Activated T-cell treated with anti-CD3 and anti-CD28 coated beads, Interleukin-2, amount 50 U/mL, for 24 hours (primary cell): Measurements from ENCODE around the gene BCAS1.

Experiments
- DNase-seq: peaks from one replicate; pipeline ENCODE4 v3.0.0-alpha.2; 2020
- H3K27ac Mint-ChIP-seq: 2 replicates; pipeline ENCODE4 v1.8.0; 2020; ENCODE audit warnings: mild to moderate bottlenecking, mixed read lengths
- H3K27me3 Mint-ChIP-seq: 2 replicates; pipeline ENCODE4 v1.8.0; 2020; ENCODE audit warnings: mixed read lengths
- H3K36me3 Mint-ChIP-seq: 2 replicates; pipeline ENCODE4 v1.8.0; 2020; ENCODE audit warnings: low read depth, mixed read lengths
- H3K4me1 Mint-ChIP-seq: 2 replicates; pipeline ENCODE4 v1.8.0; 2020; ENCODE audit warnings: low read depth, mixed read lengths
- H3K4me3 Mint-ChIP-seq: 2 replicates; pipeline ENCODE4 v1.8.0; 2020; ENCODE audit warnings: mild to moderate bottlenecking, moderate library complexity, mixed read lengths
- H3K9me3 Mint-ChIP-seq: 2 replicates; pipeline ENCODE4 v1.8.0; 2020; ENCODE audit warnings: mixed read lengths

BCAS1 gene

GRCh38 chr20:53922901-53923314, 147.5 kb downstream of the BCAS1 start:
- no peak for DNase-seq
- Mint-ChIP-seq H3K36me3 (no peaks in the 10 kb centered on the region), H3K27me3 (no peaks in the 10 kb centered on the region), H3K4me3 (no peak overlapping the region), H3K9me3 (no peaks in the 10 kb centered on the region), H3K4me1 (peaks cover 20% of the 10 kb centered on the region), H3K27ac (no peak overlapping the region)

- no peak overlapping the region for H3K27ac Mint-ChIP-seq
- H3K4me3 Mint-ChIP-seq: no peak overlapping the region
- DNase-seq: no peak
- no peaks in the 10 kb centered on the region for H3K36me3 Mint-ChIP-seq
- no peaks in the 10 kb centered on the region for H3K27me3 Mint-ChIP-seq
- H3K9me3 Mint-ChIP-seq: no peaks in the 10 kb centered on the region
- peaks cover 27% of the 10 kb centered on the region for H3K4me1 Mint-ChIP-seq
Measured at GRCh38 chr20:53921443-53921973, 148.9 kb downstream of the BCAS1 start.

GRCh38 chr20:53920647-53921245, 149.6 kb downstream of the BCAS1 start:
- no peak overlapping the region for H3K4me3 Mint-ChIP-seq
- H3K27ac Mint-ChIP-seq: no peak overlapping the region
- no peaks in the 10 kb centered on the region for H3K27me3 Mint-ChIP-seq
- H3K4me1 Mint-ChIP-seq: peaks cover 24% of the 10 kb centered on the region
- no peaks in the 10 kb centered on the region for H3K9me3 Mint-ChIP-seq
- no peak for DNase-seq
- no peaks in the 10 kb centered on the region for H3K36me3 Mint-ChIP-seq

- Mint-ChIP-seq H3K27me3 (no peaks in the 10 kb centered on the region), H3K9me3 (no peaks in the 10 kb centered on the region), H3K36me3 (no peaks in the 10 kb centered on the region), H3K4me3 (no peak overlapping the region), H3K27ac (no peak overlapping the region), H3K4me1 (peaks cover 33% of the 10 kb centered on the region)
- no peak for DNase-seq
Measured at GRCh38 chr20:53919886-53920285, 150.5 kb downstream of the BCAS1 start.

DNA sequence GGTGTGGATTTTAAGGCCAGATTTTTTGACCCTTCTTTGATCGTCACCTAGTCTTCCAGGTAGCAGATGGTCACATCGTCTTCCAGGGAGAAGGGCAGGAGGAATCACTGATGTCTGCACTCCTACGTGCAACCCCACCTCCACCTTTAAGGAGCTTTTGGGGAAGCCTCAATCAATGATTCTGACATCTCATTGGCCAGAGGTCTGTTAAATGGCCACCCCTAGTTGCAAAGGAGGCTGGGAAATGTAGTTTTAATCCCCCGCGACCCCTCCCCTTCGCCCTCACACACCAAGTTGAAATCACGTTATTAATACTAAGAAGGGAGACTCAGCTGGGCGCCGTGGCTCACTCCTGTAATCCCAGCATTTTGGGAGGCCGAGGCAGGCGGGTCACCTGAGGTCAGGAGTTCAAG, 151.4 kb downstream of the BCAS1 start:
- Mint-ChIP-seq H3K27ac (no peak overlapping the region), H3K9me3 (no peaks in the 10 kb centered on the region), H3K36me3 (no peaks in the 10 kb centered on the region), H3K27me3 (no peaks in the 10 kb centered on the region), H3K4me1 (peaks cover 42% of the 10 kb centered on the region), H3K4me3 (no peak overlapping the region)
- no peak for DNase-seq

DNA sequence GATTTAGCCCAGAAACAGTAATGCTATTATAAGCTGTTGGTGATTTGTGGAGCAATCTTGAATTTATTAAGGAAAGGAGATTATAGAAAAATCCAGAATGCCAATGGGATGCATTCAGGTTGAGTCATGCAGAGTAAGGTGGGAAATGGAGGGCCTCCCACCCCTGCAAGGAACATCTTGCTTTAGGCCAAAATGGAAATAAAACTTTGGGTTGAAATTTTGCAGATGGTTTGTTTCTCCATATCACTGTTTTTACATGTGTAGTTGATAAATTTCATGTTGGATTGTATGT, 152.4 kb downstream of the BCAS1 start:
- Mint-ChIP-seq H3K4me3 (no peak overlapping the region), H3K4me1 (peaks cover 45% of the 10 kb centered on the region), H3K27ac (peak overlapping the region; percentile 39), H3K36me3 (no peaks in the 10 kb centered on the region), H3K9me3 (no peaks in the 10 kb centered on the region), H3K27me3 (no peaks in the 10 kb centered on the region)
- no peak for DNase-seq

- H3K4me1 Mint-ChIP-seq: peaks cover 44% of the 10 kb centered on the region
- H3K9me3 Mint-ChIP-seq: no peaks in the 10 kb centered on the region
- peak overlapping the region; percentile 58 for H3K27ac Mint-ChIP-seq
- no peaks in the 10 kb centered on the region for H3K36me3 Mint-ChIP-seq
- DNase-seq: no peak
- no peak overlapping the region for H3K4me3 Mint-ChIP-seq
- no peaks in the 10 kb centered on the region for H3K27me3 Mint-ChIP-seq
Measured at GRCh38 chr20:53917145-53918019, 153.0 kb downstream of the BCAS1 start.

- Mint-ChIP-seq H3K27me3 (no peaks in the 10 kb centered on the region), H3K36me3 (no peaks in the 10 kb centered on the region), H3K4me1 (peaks cover 46% of the 10 kb centered on the region), H3K4me3 (peak overlapping the region; percentile 79), H3K27ac (peak overlapping the region; percentile 89), H3K9me3 (no peaks in the 10 kb centered on the region)
- no peak for DNase-seq
Measured at GRCh38 chr20:53916173-53916512, 154.3 kb downstream of the BCAS1 start.

DNA sequence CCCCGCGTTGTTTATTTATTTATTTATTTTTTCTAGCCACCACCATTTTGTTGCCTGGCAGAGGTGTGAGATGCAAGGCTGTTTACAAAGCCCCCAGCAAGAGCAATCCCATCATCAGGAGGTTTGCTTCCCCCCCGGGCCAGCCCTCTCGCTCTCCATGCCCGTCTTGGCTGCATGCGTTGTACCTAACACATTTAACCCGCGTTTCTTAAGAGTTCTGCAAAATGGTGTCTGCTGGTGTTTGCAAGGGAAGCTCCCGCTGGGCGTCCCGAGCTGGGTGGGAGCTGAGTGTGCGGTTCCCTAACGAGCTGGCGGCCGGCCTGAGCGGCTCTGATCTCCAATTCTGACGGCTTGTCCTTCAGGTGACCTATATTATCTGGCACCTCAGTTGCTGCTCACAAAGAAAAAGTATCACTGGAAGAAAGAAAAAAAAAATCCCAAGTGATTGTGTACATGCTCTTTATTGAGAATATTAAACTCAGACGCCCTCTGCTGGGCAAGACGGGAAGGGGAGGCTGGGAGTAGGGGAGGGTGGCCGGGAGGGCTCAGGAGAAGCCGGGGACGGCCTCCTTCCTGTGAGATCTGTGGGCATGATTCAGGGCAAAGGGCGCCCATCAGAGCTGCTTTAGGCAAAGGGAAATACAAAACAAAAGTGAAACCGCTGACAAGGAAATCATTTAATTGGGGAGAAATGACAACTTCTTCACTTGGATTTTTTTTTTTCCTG, 154.8 kb downstream of the BCAS1 start:
- H3K27ac Mint-ChIP-seq: peak overlapping the region; percentile 89
- H3K4me1 Mint-ChIP-seq: peaks cover 46% of the 10 kb centered on the region
- H3K27me3 Mint-ChIP-seq: no peaks in the 10 kb centered on the region
- no peaks in the 10 kb centered on the region for H3K36me3 Mint-ChIP-seq
- H3K9me3 Mint-ChIP-seq: no peaks in the 10 kb centered on the region
- H3K4me3 Mint-ChIP-seq: peak overlapping the region; percentile 79
- DNase-seq: peak; percentile 96

- DNase-seq: no peak
Measured at GRCh38 chr20:53914781-53915445, 155.5 kb downstream of the BCAS1 start.

DNA sequence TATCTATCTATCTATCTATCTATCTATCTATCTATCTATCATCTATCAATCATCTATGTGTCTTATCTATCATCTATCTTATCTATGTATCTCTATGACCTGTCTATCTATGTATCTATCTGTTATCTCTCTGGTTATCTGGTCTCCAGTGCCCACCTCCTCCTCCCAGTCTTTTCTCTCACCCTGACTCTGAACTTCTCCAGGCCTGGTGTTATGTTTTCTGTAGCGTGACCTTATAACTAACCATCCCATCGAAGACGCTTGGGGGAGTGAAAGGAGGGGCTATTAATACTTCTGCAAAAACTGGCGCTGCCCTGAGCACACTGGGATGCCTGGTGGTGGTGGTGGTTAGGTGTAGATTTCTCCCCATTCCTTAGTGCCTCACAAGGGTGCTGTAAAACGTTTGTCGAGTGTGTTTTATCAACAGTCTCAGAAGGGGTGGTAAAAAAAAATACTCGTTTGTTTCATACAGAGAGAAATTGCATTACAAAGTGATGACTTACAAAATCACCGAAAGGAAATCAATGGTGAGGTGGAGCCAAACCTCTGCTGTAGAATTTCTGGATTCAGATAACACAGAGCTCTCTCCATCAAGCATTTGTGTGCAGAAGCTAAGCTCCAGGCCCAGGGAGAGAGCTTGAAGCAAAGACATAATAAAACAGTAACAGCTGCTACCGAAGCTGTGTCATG, 156.2 kb downstream of the BCAS1 start:
- no peaks in the 10 kb centered on the region for H3K36me3 Mint-ChIP-seq
- peaks cover 46% of the 10 kb centered on the region for H3K4me1 Mint-ChIP-seq
- no peaks in the 10 kb centered on the region for H3K9me3 Mint-ChIP-seq
- peak overlapping the region; percentile 40 for H3K27ac Mint-ChIP-seq
- no peaks in the 10 kb centered on the region for H3K27me3 Mint-ChIP-seq
- H3K4me3 Mint-ChIP-seq: peak overlapping the region; percentile 79
- DNase-seq: no peak

More at GRCh38 chr20:53914781-53915445, 155.5 kb downstream of the BCAS1 start:
- Mint-ChIP-seq H3K27ac (peak overlapping the region; percentile 89), H3K36me3 (no peaks in the 10 kb centered on the region), H3K4me3 (peak overlapping the region; percentile 79), H3K4me1 (peaks cover 46% of the 10 kb centered on the region), H3K9me3 (no peaks in the 10 kb centered on the region), H3K27me3 (no peaks in the 10 kb centered on the region)

GRCh38 chr20:53911301-53911700, 159.1 kb downstream of the BCAS1 start:
- no peaks in the 10 kb centered on the region for H3K9me3 Mint-ChIP-seq
- H3K27me3 Mint-ChIP-seq: no peaks in the 10 kb centered on the region
- no peak overlapping the region for H3K4me3 Mint-ChIP-seq
- H3K36me3 Mint-ChIP-seq: no peaks in the 10 kb centered on the region
- no peak for DNase-seq
- no peak overlapping the region for H3K27ac Mint-ChIP-seq
- H3K4me1 Mint-ChIP-seq: peaks cover 46% of the 10 kb centered on the region

DNA sequence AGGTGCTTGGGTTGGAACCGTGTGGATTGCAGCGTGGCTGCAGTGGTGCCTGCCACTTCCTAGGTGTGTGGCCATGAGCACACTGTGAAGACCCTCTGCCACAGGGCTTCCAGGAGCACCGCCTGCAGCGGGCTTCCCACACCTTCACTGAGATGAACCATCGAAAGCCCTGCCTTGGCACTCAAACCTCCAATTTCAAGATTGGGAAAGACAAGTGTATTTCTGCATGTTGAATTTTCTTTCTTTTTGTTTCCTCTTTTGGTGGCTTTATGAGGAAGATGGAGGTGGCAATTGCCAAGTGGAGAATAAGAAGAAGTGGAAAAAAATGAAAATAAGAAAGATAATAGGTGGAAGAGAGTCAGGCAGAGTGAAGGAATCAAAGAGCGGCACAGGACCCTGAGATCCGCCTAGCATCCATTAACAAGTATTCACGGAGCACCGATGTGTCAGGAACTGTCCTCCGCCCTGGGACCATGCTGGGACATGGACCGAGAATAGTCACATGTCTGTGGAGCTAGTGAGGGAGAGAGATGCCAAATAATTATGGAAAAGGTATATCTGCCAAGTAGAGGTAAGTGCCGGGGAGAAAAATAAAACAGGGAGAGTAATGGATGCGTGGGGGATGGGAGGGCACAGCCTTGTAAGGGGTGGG, 159.9 kb downstream of the BCAS1 start:
- H3K4me1 Mint-ChIP-seq: peaks cover 46% of the 10 kb centered on the region
- H3K27ac Mint-ChIP-seq: no peak overlapping the region

More for the DNA sequence above, 159.9 kb downstream of the BCAS1 start:
- no peaks in the 10 kb centered on the region for H3K27me3 Mint-ChIP-seq
- H3K4me3 Mint-ChIP-seq: no peak overlapping the region
- DNase-seq: no peak
- H3K9me3 Mint-ChIP-seq: no peaks in the 10 kb centered on the region
- no peaks in the 10 kb centered on the region for H3K36me3 Mint-ChIP-seq
